Measurements from ENCODE around the gene NSD1.
"Not testable (repeated sequence)": the region's sequence is repeated elsewhere in the genome, so short reads cannot be mapped to it uniquely, and the experiment has no call there.

The NSD1 gene

DNA sequence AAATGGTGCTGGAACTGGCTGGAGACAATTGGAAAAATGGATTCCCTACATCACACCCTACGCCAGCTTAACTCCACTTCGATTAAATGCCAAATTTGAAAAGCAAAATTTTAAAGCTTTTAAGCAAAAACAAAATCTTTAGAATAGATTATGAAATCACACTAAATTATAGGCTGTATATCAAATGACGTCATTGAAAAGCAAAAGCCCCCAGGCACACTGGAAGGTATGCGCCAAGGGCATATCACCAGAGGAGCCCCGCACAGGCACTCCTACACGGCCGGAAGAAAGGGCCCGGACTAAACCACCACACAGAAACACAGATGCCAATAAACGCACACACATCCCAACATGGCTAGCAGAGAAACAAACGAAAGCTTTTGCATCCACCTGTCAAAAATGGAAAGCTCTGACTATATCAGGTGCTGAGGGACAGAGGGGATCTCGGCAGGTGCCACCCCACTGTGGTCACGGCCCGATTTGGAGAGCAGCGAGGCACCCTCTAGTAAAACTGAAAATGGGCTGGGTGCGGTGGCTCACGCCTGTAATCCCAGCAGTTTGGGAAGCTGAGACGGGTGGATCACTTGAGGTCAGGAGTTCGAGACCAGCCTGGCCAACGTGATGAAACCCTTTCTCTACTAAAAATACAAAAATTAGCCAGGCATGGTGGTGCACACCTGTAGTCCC, 195.1 kb downstream of the NSD1 start:
- DNase-seq (ENCODE audit: low spot score), result no peak

DNA sequence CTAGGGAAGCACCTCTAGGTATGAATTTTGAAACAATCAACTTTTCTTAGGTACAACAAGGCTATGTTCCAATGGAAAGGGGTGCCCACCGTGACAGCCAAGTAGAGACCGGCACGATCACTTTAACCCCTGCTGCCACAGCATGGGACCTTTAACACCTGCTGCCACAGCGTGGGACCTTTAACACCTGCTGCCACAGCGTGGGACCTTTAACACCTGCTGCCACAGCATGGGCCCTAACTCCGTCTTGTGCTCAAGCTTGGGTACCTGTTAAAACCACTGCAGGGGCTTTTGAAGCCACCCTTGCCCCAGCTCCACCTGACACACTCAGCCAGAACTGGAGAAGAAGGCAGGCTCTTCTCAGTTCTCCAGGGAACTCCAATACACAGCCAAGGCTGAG, 196.3 kb downstream of the NSD1 start:
- no peak for DNase-seq (ENCODE audit: low spot score)

- DNase-seq (ENCODE audit: low spot score), result no peak
Observed at GRCh38 chr5:177330991-177331842, 197.6 kb downstream of the NSD1 start.

DNA sequence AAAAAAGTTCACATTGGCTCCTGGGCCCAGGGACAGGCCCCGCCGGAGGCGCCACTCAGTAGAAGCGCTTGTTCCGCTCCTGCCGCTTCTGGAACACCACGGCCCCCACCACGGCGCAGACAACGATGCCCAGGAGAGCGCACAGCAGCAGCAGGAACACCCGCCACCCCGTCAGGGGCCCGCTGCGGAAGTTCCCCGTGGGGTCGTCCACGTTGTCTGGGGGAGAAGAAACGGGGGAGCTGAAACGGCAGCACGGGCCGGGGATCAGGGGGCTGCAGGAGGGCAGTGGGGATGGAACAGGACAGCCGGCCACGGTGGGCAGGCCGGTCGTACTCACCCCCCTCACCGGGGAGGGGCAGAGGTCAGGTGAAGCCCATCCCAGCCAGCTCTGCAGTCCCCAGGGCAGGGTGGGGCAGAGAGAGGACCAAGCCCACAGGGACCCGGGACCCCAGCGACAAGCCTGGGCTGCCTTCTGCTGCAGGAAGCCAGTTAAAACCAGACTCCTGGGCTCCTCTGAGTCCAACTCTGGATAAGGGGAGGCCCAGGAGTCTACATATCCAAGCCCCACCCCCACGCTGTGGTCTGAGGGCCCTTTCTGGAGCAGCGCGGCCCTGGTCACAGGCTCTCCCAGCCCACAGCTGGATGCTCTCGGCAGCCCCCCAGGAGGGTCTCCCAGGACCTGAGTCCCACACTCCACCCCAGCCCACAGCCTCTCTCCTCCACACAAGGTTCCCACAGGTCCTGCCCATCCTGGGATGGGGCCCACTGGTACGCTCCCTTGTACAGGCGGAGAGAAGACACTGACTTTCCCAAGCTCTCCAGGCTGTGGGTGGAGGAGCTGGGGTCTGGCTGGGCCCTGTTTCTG, 198.7 kb downstream of the NSD1 start:
- DNase-seq (ENCODE audit: low spot score), result no peak

DNA sequence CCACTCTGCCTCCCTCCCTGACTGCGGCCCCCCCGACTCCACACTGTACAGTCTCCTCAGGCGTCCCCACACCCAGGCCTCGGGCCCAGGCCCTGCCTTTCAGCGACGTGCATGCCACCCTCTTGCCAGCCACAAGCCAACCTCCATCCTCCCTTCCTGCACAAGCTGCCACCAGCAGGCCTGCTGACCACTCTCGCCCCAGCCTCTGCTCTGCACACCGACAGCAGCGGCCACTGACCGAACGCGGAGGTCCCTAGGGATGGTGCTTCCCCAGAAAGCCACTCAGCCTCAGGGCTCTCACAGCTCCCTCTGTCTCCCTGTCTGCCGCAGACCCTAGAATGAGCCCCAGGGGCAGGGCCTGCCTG, 199.3 kb downstream of the NSD1 start:
- no peak for DNase-seq (ENCODE audit: low spot score)

DNA sequence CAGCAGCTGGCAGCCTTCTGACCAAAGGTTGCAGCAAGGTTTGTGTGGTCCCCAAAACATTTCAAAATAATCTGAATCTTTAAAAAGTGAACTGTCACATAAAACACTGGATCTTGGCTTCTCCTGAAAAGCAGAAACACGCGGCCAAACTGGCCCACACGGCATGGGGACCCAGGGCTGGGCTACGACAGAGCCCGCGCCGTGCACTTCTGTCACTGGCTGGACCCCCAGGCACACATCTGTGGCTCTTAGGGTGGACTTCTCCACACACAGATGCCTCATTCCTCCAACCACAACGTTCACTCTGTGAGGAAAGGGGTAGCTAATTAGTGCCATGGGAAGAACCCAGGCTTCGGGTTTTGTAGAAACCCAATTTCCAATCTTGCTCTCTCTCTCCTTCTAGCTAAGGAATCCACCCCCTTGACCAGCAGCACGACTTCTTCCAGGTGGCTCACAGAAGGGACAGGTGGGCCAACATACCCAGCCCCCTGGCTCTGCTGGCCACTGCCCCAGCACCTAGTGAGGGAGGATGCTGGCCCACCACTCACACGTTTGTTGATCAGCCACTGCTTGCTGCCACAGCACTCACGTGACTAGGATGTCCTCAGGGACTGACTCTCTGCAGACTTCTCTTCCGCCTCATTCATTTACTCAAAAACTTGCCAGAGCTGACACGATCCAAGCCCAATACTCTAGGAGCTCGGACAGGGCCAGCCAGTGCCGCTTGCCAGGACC, 200.0 kb downstream of the NSD1 start:
- DNase-seq (ENCODE audit: low spot score), result no peak

DNA sequence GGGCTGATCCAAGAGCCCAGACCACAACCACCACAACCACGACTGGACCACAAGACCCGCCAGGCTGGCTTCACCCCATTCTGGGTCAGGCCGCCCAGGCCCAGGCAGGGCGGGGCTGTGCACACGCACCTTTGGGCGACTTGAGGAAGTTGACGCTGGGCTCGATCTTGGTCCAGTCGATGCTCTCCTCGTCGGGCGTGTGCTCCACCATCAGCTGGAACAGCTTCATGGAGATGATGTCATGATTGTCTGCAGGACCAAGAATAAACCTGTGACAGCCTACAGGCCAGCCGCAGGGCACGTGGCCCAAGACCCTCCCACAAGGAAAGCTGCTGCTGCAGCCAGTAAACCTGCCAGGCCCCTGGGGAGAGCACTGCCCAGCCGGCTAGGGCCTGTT, 200.6 kb downstream of the NSD1 start:
- no peak for DNase-seq (ENCODE audit: low spot score)

GRCh38 chr5:177334781-177335700, 201.5 kb downstream of the NSD1 start:
- no peak for DNase-seq (ENCODE audit: low spot score)

DNA sequence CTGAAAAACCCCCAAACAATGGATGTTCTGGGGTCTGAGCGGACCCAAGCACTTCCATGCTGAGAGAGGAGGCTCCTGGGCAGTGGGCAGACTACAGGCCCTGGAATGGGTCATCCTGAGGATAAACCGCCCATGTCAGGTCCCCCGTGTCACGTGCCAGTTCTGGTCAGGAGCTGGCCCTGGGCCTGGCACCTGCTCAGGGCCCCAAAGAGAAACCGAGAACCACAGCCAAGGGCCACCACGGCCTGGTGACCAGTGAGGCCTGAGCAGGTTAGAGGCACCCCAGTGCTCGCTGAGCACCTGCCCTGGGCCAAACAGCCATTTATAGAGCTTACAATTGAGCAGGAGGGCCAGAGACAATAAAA, 202.1 kb downstream of the NSD1 start:
- DNase-seq (ENCODE audit: low spot score), result no peak

- DNase-seq (ENCODE audit: low spot score), result no peak
Observed at GRCh38 chr5:177336112-177336511, 202.5 kb downstream of the NSD1 start.

DNA sequence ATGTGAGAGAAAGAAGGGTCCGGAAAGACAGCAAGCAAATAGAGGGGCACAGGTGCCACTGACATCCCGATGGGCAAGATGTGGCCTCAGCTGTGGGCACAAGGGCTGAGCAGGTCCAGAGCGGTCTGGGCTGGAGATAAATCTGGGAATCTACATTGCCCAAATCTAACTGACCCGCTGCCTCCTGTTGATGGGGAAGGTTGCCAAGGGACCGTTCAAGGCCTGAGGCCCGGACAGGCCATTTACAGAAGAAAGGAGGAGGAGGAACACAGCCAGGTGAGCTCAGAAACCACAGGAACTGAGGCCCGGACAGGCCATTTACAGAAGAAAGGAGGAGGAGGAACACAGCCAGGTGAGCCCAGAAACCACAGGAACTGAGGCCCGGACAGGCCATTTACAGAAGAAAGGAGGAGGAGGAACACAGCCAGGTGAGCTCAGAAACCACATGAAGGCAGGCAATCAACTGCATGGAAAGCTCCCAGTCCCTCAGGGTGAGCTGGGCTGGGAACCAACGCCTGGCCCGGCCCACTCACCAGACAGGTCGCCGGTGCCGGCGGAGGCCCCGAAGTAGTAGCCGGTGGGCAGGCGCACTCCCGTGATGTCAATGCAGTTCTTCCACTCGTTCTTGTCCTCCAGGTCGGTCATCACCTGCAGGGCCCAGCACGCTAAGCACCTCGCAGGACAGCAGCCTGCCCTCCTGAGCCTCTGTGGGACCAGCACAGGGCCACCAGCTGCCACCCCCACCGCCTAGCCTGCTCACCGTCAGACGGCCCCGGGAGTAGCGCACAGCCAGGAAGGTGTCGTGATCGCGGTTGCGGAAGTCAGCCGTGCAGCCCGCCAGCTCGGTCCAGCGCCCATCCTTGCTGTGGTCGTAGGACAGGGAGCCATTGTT, 203.3 kb downstream of the NSD1 start:
- DNase-seq (ENCODE audit: low spot score), result no peak

GRCh38 chr5:177338251-177339106, 204.9 kb downstream of the NSD1 start:
- no peak for DNase-seq (ENCODE audit: low spot score)

- no peak for DNase-seq (ENCODE audit: low spot score)
Observed at GRCh38 chr5:177339107-177339638, 205.6 kb downstream of the NSD1 start.

- not testable (repeated sequence) for DNase-seq (ENCODE audit: low spot score)
Observed at GRCh38 chr5:177343000-177343399, 209.4 kb downstream of the NSD1 start.

- no peak for DNase-seq (ENCODE audit: low spot score)
Observed at GRCh38 chr5:177343777-177344176, 210.2 kb downstream of the NSD1 start.

- DNase-seq (ENCODE audit: low spot score), result no peak
Observed at GRCh38 chr5:177344891-177345290, 211.3 kb downstream of the NSD1 start.

- DNase-seq (ENCODE audit: low spot score), result no peak
Observed at GRCh38 chr5:177346820-177347219, 213.2 kb downstream of the NSD1 start.

DNA sequence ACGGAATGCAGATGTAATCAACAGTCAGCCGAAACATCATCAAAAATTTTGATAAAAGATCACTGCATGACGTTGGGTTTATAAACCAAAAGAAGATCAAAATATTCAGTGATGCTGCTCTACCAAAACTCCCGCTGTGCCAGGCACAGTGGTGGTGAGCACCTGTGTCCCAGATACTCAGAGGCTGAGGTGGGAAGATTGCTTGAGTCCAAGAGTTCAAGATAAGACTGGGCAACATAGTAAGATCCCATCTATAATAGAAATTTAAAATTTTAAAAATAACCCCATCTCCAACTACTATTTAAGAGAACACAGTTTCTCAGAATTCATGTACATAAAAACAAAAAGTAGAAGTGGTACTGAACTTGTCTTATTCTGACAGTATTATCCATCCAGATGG, 214.1 kb downstream of the NSD1 start:
- no peak for DNase-seq (ENCODE audit: low spot score)

DNA sequence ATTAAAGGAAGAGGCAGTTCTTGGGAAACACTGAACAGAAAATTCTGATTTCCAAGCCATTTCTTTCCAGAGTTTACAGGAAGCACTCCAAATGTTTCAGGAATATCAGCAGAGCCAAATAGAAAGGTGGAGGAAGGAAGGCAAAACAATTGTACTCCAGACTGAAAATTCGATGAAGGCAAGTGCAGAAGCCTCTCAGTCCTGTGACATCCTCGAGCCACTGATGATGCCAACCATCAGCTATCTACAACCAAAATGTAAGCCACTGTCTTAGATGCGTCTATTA, 215.7 kb downstream of the NSD1 start:
- DNase-seq (ENCODE audit: low spot score), result no peak
